SK-N-SH treated with all-trans-retinoic acid at 6 μM for 48 hours (cell line): Measurements from ENCODE around the gene EXOSC3.

Experiments
- ATAC-seq: fragments of 200-7000 bp; cut with Tn5 transposase; 3 replicates; pipeline ENCODE4 v1.9.1; 2020; ENCODE audit warnings: mild to moderate bottlenecking, moderate library complexity
- ARNTL ChIP-seq: fragments of 450-650 bp; formaldehyde crosslinking; IDR thresholded peaks from 2 replicates; pipeline ENCODE4 v1.5.0; 2020; ENCODE audit warnings: low read depth, mild to moderate bottlenecking, moderate library complexity, borderline replicate concordance
- BACH2 ChIP-seq: fragments of 250-450 bp; sonication (Bioruptor Pico); IDR thresholded peaks from 2 replicates; pipeline ENCODE4 v1.9.0; 2021; ENCODE audit warnings: mild to moderate bottlenecking, borderline replicate concordance
- CREB5 ChIP-seq: fragments of 250-450 bp; sonication (Bioruptor Pico); IDR thresholded peaks from 2 replicates; pipeline ENCODE4 v1.5.1; 2020; ENCODE audit warnings: low read depth, mild to moderate bottlenecking, moderate library complexity
- CSDC2 ChIP-seq: fragments of 250-450 bp; sonication (Bioruptor Pico); IDR thresholded peaks from 2 replicates; pipeline ENCODE4 v1.5.0; 2020; ENCODE audit warnings: mild to moderate bottlenecking, moderate library complexity
- CSRNP3 ChIP-seq: fragments of 250-450 bp; sonication (Bioruptor Pico); IDR thresholded peaks from 2 replicates; pipeline ENCODE4 v1.5.1; 2021; ENCODE audit warnings: mild to moderate bottlenecking, moderate library complexity
- ESRRG ChIP-seq: fragments of 250-450 bp; sonication (Bioruptor Pico); IDR thresholded peaks from 2 replicates; pipeline ENCODE4 v1.6.1; 2021; ENCODE audit warnings: mild to moderate bottlenecking
- GLIS3 ChIP-seq: fragments of 250-450 bp; sonication (Bioruptor Pico); IDR thresholded peaks from 2 replicates; pipeline ENCODE4 v1.5.0; 2020; ENCODE audit warnings: mild to moderate bottlenecking, moderate library complexity
- ISL1 ChIP-seq: fragments of 250-450 bp; sonication (Bioruptor Pico); IDR thresholded peaks from 2 replicates; pipeline ENCODE4 v2.1.2; 2022; ENCODE audit warnings: mild to moderate bottlenecking, moderate library complexity
- OSR1 ChIP-seq: fragments of 250-450 bp; sonication (Bioruptor Pico); IDR thresholded peaks from 2 replicates; pipeline ENCODE4 v1.8.0; 2022; ENCODE audit warnings: moderate library complexity, mild to moderate bottlenecking, inconsistent platforms
- PATZ1 ChIP-seq: fragments of 250-450 bp; sonication (Bioruptor Pico); IDR thresholded peaks from 2 replicates; pipeline ENCODE4 v1.8.0; 2020; ENCODE audit warnings: mild to moderate bottlenecking, moderate library complexity, borderline replicate concordance
- POU6F1 ChIP-seq: fragments of 250-450 bp; sonication (Bioruptor Pico); IDR thresholded peaks from 2 replicates; pipeline ENCODE4 v1.8.0; 2021; ENCODE audit warnings: low read depth, mild to moderate bottlenecking, moderate library complexity, borderline replicate concordance
- PPARA ChIP-seq: fragments of 250-450 bp; sonication (Bioruptor Pico); IDR thresholded peaks from 2 replicates; pipeline ENCODE4 v1.5.0; 2020; ENCODE audit warnings: mild to moderate bottlenecking, borderline replicate concordance
- RARB ChIP-seq: fragments of 250-450 bp; sonication (Bioruptor Pico); IDR thresholded peaks from 2 replicates; pipeline ENCODE4 v1.8.0; 2021; ENCODE audit warnings: mild to moderate bottlenecking, moderate library complexity
- TCF4 ChIP-seq: fragments of 250-450 bp; sonication (Bioruptor Pico); IDR thresholded peaks from 2 replicates; pipeline ENCODE4 v1.8.0; 2021; ENCODE audit warnings: mild to moderate bottlenecking, moderate library complexity, borderline replicate concordance
- TOX ChIP-seq: fragments of 250-450 bp; sonication (Bioruptor Pico); IDR thresholded peaks from 2 replicates; pipeline ENCODE4 v1.8.0; 2021; ENCODE audit warnings: mild to moderate bottlenecking, moderate library complexity, borderline replicate concordance
- ZC3H10 ChIP-seq: fragments of 250-450 bp; sonication (Bioruptor Pico); IDR thresholded peaks from 2 replicates; pipeline ENCODE4 v1.5.1; 2021; ENCODE audit warnings: mild to moderate bottlenecking, moderate library complexity
- ZFP3 ChIP-seq: fragments of 250-450 bp; sonication (Bioruptor Pico); IDR thresholded peaks from 2 replicates; pipeline ENCODE4 v1.5.0; 2020; ENCODE audit warnings: mild to moderate bottlenecking, moderate library complexity
- ZFP30 ChIP-seq: fragments of 450-650 bp; formaldehyde crosslinking; IDR thresholded peaks from 2 replicates; pipeline ENCODE4 v1.5.0; 2022; ENCODE audit warnings: mild to moderate bottlenecking, moderate library complexity
- ZNF565 ChIP-seq: fragments of 450-650 bp; formaldehyde crosslinking; conservative IDR thresholded peaks from 2 replicates; pipeline ENCODE4 v1.5.0; 2020; ENCODE audit warnings: low read depth, mild to moderate bottlenecking, moderate library complexity
- ZNF70 ChIP-seq: fragments of 450-650 bp; formaldehyde crosslinking; IDR thresholded peaks from 2 replicates; pipeline ENCODE4 v1.5.0; 2020; ENCODE audit warnings: mild to moderate bottlenecking, moderate library complexity
- ZNF8 ChIP-seq: fragments of 450-650 bp; formaldehyde crosslinking; IDR thresholded peaks from 2 replicates; pipeline ENCODE4 v1.5.0; 2020; ENCODE audit warnings: mild to moderate bottlenecking, moderate library complexity

EXOSC3 gene

GRCh38 chr9:37820142-37820541 lies 35.3 kb upstream of the EXOSC3 start:
- no peak for ATAC-seq
- TF ChIP-seq GLIS3 (CRISPR knock-in tag) (no peak), ZNF8 (CRISPR knock-in tag) (no peak), ZNF565 (CRISPR knock-in tag) (no peak), PPARA (CRISPR knock-in tag) (no peak), CREB5 (no peak), ZNF70 (CRISPR knock-in tag) (no peak), ISL1 (CRISPR knock-in tag) (no peak), ARNTL (CRISPR knock-in tag) (no peak), ZFP30 (no peak), ESRRG (CRISPR knock-in tag) (no peak), RARB (CRISPR knock-in tag) (no peak), PATZ1 (no peak), TOX (no peak), BACH2 (CRISPR knock-in tag) (no peak), POU6F1 (CRISPR knock-in tag) (no peak), ZFP3 (no peak), CSDC2 (CRISPR knock-in tag) (no peak)

- no peak for TF ChIP-seq ZFP30
- no peak for TF ChIP-seq BACH2 (CRISPR knock-in tag)
- TF ChIP-seq ISL1 (CRISPR knock-in tag): no peak
- TF ChIP-seq TCF4 (CRISPR knock-in tag): no peak
- no peak for TF ChIP-seq RARB (CRISPR knock-in tag)
- TF ChIP-seq ZC3H10 (CRISPR knock-in tag): no peak
- no peak for TF ChIP-seq CSDC2 (CRISPR knock-in tag)
- no peak for TF ChIP-seq ZNF70 (CRISPR knock-in tag)
- TF ChIP-seq, all 23 proteins: peak for 0
- ATAC-seq: no peak
These were observed 34.0 kb upstream of the EXOSC3 start for GRCh38 chr9:37818849-37819248.

- ATAC-seq: no peak
- TF ChIP-seq OSR1 (no peak), TOX (no peak), ZNF565 (CRISPR knock-in tag) (no peak), ZNF70 (CRISPR knock-in tag) (no peak), ZFP30 (no peak), ZC3H10 (CRISPR knock-in tag) (no peak), TCF4 (CRISPR knock-in tag) (no peak), CSRNP3 (CRISPR knock-in tag) (no peak), CREB5 (no peak), POU6F1 (CRISPR knock-in tag) (no peak), ESRRG (CRISPR knock-in tag) (no peak), ISL1 (CRISPR knock-in tag) (no peak), GLIS3 (CRISPR knock-in tag) (no peak)
These were observed 28.0 kb upstream of the EXOSC3 start for GRCh38 chr9:37812773-37813379.
